Neural progenitor cell (in vitro differentiated cells): Measurements from ENCODE around the gene SERPINI1. TPM values are rescaled to one million over a fixed set of nuclear protein-coding genes. Genes with fewer than 3 reads are reported as not detected.

Experiments used
- DNase-seq: peaks from one replicate; pipeline ENCODE4 v3.0.0-alpha.2; 2016; ENCODE audit warnings: low spot score
- H2AFZ ChIP-seq: fragments of 200-600 bp; sonication (generic); replicated peaks from 2 replicates; pipeline ENCODE4 v1.6.1; 2016; ENCODE audit warnings: antibody characterized with exemption
- H3F3A ChIP-seq: fragments of 200-600 bp; sonication (generic); 2 replicates; pipeline ENCODE4 v1.6.1; 2016; ENCODE audit warnings: antibody characterized with exemption, low read depth
- H3K27ac ChIP-seq: fragments of 200-600 bp; sonication (generic); 2 replicates; pipeline ENCODE4 v1.5.1; 2016; ENCODE audit warnings: mild to moderate bottlenecking
- H3K27me3 ChIP-seq: fragments of 200-600 bp; sonication (generic); 2 replicates; pipeline ENCODE4 v1.6.1; 2016; ENCODE audit warnings: mild to moderate bottlenecking, moderate library complexity
- H3K36me3 ChIP-seq: fragments of 200-600 bp; sonication (generic); 2 replicates; pipeline ENCODE4 v1.5.1; 2016
- H3K4me1 ChIP-seq: fragments of 200-600 bp; sonication (generic); 2 replicates; pipeline ENCODE4 v1.6.1; 2016; ENCODE audit warnings: mixed run types
- H3K4me2 ChIP-seq: fragments of 200-600 bp; sonication (generic); 2 replicates; pipeline ENCODE4 v1.6.1; 2016
- H3K4me3 ChIP-seq: fragments of 200-600 bp; sonication (generic); 2 replicates; pipeline ENCODE4 v1.5.1; 2016
- H3K79me2 ChIP-seq: fragments of 200-600 bp; sonication (generic); 2 replicates; pipeline ENCODE4 v1.6.1; 2016; ENCODE audit warnings: low read depth
- H3K9ac ChIP-seq: fragments of 200-600 bp; sonication (generic); 2 replicates; pipeline ENCODE4 v1.6.1; 2016
- H3K9me3 ChIP-seq: fragments of 200-600 bp; sonication (generic); 2 replicates; pipeline ENCODE4 v1.5.1; 2016; ENCODE audit warnings: low read depth
- H4K20me1 ChIP-seq: fragments of 200-600 bp; sonication (generic); 2 replicates; pipeline ENCODE4 v1.6.1; 2016; ENCODE audit warnings: low read depth
- H3K27ac Mint-ChIP-seq: 3 replicates; pipeline ENCODE4 v1.8.0; 2021; ENCODE audit warnings: mixed read lengths
- H3K27me3 Mint-ChIP-seq: 2 replicates; pipeline ENCODE4 v1.8.0; 2022; ENCODE audit warnings: low read depth, mild to moderate bottlenecking, inconsistent platforms, moderate library complexity, mixed read lengths; ENCODE audit not compliant: insufficient read depth
- H3K36me3 Mint-ChIP-seq: 3 replicates; pipeline ENCODE4 v1.8.0; 2021; ENCODE audit warnings: mixed read lengths
- H3K4me1 Mint-ChIP-seq: 3 replicates; pipeline ENCODE4 v1.8.0; 2021; ENCODE audit warnings: mixed read lengths
- H3K4me3 Mint-ChIP-seq: 3 replicates; pipeline ENCODE4 v1.8.0; 2021; ENCODE audit warnings: mild to moderate bottlenecking, moderate library complexity, mixed read lengths
- H3K9me3 Mint-ChIP-seq: 3 replicates; pipeline ENCODE4 v1.8.0; 2020; ENCODE audit warnings: mixed read lengths
- EZH2 ChIP-seq: fragments of 200-600 bp; sonication (generic); IDR thresholded peaks from 2 replicates; pipeline ENCODE4 v1.6.1; 2017; ENCODE audit warnings: antibody characterized with exemption, mild to moderate bottlenecking, moderate library complexity
- EZH2phosphoT487 ChIP-seq: fragments of 200-600 bp; sonication (generic); IDR thresholded peaks from 2 replicates; pipeline ENCODE4 v1.6.1; 2017; ENCODE audit warnings: antibody characterized with exemption
- total RNA-seq: library from RNA; depleted of rRNA; stranded (reverse); fragments of >200 nt; gene quantifications from 2 replicates; pipeline ENCODE4 v1.2.3, GENCODE V29; 2015; ENCODE audit warnings: low replicate concordance
- TF ChIP-seq, protein P1 (sequence below): fragments of 200-600 bp; sonication (generic); IDR thresholded peaks from 2 replicates; pipeline ENCODE4 v1.5.1; 2017; ENCODE audit warnings: antibody characterized with exemption, mild to moderate bottlenecking

SERPINI1 gene
- total RNA-seq, 1 donor from 2014 or later, result 8.9 TPM

DNA sequence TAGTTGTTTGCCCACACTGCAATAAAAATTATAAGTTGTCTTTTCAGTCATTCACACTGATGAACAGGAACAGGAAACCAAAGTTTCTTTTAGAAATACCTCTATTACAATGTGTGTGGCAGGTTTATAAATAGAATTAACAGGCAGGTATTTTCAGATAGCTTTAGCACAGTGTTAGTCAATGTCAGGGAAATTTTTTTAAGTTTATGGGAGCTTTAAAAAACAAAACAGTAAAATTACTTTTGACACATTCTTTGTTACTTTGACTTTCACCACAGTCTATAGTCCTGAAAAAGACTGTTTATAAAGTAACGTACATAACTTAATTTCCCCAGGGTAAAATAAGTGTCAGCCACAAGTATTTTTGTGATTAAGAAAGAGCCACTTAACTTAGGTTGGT lies 38.1 kb downstream of the SERPINI1 start:
- no peak overlapping the region for H3K4me3 Mint-ChIP-seq
- H3K9me3 ChIP-seq, result no peaks in the 10 kb centered on the region

DNA sequence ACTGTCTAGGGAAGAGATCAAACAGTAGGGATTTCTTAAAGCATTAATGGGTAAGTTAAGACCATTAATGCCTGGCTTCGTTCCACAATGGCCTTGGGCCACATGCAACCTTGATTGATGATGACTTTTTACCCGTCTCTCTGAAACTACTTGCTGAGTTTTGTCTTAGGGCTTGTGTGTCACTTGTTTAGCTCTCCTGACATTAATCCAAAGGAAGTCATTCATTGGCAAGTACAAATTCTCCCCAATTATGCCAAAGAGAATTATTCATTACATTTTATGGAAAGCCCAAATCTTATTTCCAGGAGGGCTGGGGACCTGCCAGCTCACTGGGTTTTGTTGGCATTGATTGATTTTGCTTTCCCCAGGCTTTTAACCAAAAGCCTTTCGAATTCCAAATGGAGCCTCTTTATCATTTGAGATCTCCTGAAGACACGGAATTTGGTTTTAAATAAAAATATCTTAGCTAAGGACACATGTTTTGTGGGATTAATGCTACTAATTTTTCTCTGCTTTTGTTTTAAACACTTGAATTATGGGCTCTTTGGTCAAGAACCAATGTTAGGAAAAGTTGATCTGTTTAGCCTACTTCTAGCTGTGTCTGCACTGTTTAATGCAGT lies 40.7 kb downstream of the SERPINI1 start:
- Mint-ChIP-seq H3K36me3 (no peaks in the 10 kb centered on the region), H3K27ac (no peak overlapping the region), H3K4me3 (no peak overlapping the region), H3K4me1 (no peaks in the 10 kb centered on the region), H3K9me3 (peaks cover 4% of the 10 kb centered on the region), H3K27me3 (no peaks in the 10 kb centered on the region)
- H3K4me3 ChIP-seq, result no peak overlapping the region
- no peak overlapping the region for H2AFZ ChIP-seq
- no peaks in the 10 kb centered on the region for H3K27me3 ChIP-seq
- H3K27ac ChIP-seq, result no peak overlapping the region
- no peaks in the 10 kb centered on the region for H4K20me1 ChIP-seq
- no peaks in the 10 kb centered on the region for H3K36me3 ChIP-seq
- H3K4me1 ChIP-seq, result no peaks in the 10 kb centered on the region
- TF ChIP-seq EZH2phosphoT487 (no peak), EZH2 (no peak)
- TF ChIP-seq, protein P1, sequence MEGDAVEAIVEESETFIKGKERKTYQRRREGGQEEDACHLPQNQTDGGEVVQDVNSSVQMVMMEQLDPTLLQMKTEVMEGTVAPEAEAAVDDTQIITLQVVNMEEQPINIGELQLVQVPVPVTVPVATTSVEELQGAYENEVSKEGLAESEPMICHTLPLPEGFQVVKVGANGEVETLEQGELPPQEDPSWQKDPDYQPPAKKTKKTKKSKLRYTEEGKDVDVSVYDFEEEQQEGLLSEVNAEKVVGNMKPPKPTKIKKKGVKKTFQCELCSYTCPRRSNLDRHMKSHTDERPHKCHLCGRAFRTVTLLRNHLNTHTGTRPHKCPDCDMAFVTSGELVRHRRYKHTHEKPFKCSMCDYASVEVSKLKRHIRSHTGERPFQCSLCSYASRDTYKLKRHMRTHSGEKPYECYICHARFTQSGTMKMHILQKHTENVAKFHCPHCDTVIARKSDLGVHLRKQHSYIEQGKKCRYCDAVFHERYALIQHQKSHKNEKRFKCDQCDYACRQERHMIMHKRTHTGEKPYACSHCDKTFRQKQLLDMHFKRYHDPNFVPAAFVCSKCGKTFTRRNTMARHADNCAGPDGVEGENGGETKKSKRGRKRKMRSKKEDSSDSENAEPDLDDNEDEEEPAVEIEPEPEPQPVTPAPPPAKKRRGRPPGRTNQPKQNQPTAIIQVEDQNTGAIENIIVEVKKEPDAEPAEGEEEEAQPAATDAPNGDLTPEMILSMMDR, result no peak
- no peak overlapping the region for H3K4me2 ChIP-seq
- DNase-seq, result no peak
- H3F3A ChIP-seq, result no peaks in the 10 kb centered on the region
- no peak overlapping the region for H3K9ac ChIP-seq
- no peaks in the 10 kb centered on the region for H3K79me2 ChIP-seq
- no peaks in the 10 kb centered on the region for H3K9me3 ChIP-seq

More for the DNA sequence above, 38.1 kb downstream of the SERPINI1 start:
- Histone ChIP-seq H3K4me2 (no peak overlapping the region), H3K79me2 (no peaks in the 10 kb centered on the region), H3F3A (no peaks in the 10 kb centered on the region), H3K27me3 (no peaks in the 10 kb centered on the region), H3K27ac (no peak overlapping the region), H3K36me3 (no peaks in the 10 kb centered on the region), H4K20me1 (no peaks in the 10 kb centered on the region), H2AFZ (no peak overlapping the region), H3K4me3 (no peak overlapping the region), H3K9ac (no peak overlapping the region), H3K4me1 (no peaks in the 10 kb centered on the region)
- no peaks in the 10 kb centered on the region for H3K27me3 Mint-ChIP-seq
- H3K36me3 Mint-ChIP-seq, result no peaks in the 10 kb centered on the region
- TF ChIP-seq EZH2phosphoT487 (no peak), EZH2 (no peak)
- TF ChIP-seq, protein P1, result no peak
- DNase-seq, result no peak
- H3K4me1 Mint-ChIP-seq, result no peaks in the 10 kb centered on the region
- H3K9me3 Mint-ChIP-seq, result peaks cover 4% of the 10 kb centered on the region
- H3K27ac Mint-ChIP-seq, result no peak overlapping the region

DNA sequence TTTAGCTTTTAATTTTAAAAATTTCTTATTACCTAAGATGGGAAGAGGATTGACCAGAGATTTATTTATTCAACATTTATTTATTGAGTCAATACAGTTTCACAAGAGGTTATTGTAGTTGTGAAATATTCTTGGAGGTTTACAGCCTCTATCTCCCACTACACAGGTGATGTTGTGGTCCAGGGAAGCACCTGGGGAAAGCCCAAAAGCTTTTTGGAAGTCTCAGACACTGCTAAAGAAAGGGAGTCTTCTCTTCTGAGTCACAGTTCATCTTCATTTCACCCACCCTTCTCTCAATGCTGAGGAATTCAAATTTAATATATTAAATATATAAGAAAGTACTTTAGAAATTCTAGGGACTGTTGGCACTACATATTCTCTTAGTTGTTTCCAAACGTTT lies 41.8 kb downstream of the SERPINI1 start:
- H3K36me3 ChIP-seq, result no peaks in the 10 kb centered on the region
- H3K4me2 ChIP-seq, result no peak overlapping the region
- H3K79me2 ChIP-seq, result no peaks in the 10 kb centered on the region
- no peaks in the 10 kb centered on the region for H3K36me3 Mint-ChIP-seq
- H3K27ac Mint-ChIP-seq, result no peak overlapping the region
- H3K4me3 ChIP-seq, result no peak overlapping the region
- H4K20me1 ChIP-seq, result no peaks in the 10 kb centered on the region
- no peak for DNase-seq
- H3K9ac ChIP-seq, result no peak overlapping the region
- H3K9me3 ChIP-seq, result no peaks in the 10 kb centered on the region
- no peaks in the 10 kb centered on the region for H3F3A ChIP-seq
- no peaks in the 10 kb centered on the region for H3K4me1 Mint-ChIP-seq
- no peak overlapping the region for H2AFZ ChIP-seq
- no peak overlapping the region for H3K4me3 Mint-ChIP-seq
- H3K27me3 ChIP-seq, result no peaks in the 10 kb centered on the region
- no peaks in the 10 kb centered on the region for H3K4me1 ChIP-seq
- TF ChIP-seq EZH2phosphoT487 (no peak), EZH2 (no peak)
- TF ChIP-seq, protein P1, result no peak
- no peaks in the 10 kb centered on the region for H3K27me3 Mint-ChIP-seq
- no peak overlapping the region for H3K27ac ChIP-seq
- H3K9me3 Mint-ChIP-seq, result peaks cover 4% of the 10 kb centered on the region
